Endothelial cell of umbilical vein (primary cell): ENCODE data around the gene CLEC2B. TPM values are rescaled to one million over a fixed set of nuclear protein-coding genes. Genes with fewer than 3 reads are reported as not detected.

Source experiments
- BruUV-seq: library from RNA; stranded (reverse); fragments of 400-500 nt; replicated peaks from 2 replicates; lab custom pipeline; 2021; lab: Mats Ljungman, UMichigan
- CTCF ChIA-PET: fragments of 300-600, 350-600 bp; sonication (Branson Sonifier 250); formaldehyde crosslinking; loops from one replicate; lab custom pipeline; 2021; ENCODE audit warnings: antibody characterized with exemption, inconsistent platforms; lab: Charles Lee
- POLR2A ChIA-PET: fragments of 300-600, 350-600 bp; sonication (Branson Sonifier 250); formaldehyde crosslinking; loops from one replicate; lab custom pipeline; 2021; ENCODE audit warnings: antibody characterized with exemption, inconsistent platforms; lab: Charles Lee
- DNase-seq: peaks from one replicate; pipeline ENCODE4 v3.0.0-alpha.2; 2011; ENCODE audit warnings: low read depth, low spot score
- FAIRE-seq: peaks from 2 replicates; lab custom pipeline; 2011; peaks lifted over from hg19 to GRCh38; lab: Jason Lieb, UNC
- H2AFZ ChIP-seq: 2 replicates; pipeline ENCODE4 v1.6.0; 2012; ENCODE audit warnings: low read depth, low read length, control low read depth, inconsistent platforms
- H3K27ac ChIP-seq: 2 replicates; pipeline ENCODE4 v1.5.1; 2011; ENCODE audit warnings: low read depth, mild to moderate bottlenecking, control low read depth, low read length, moderate library complexity; ENCODE audit not compliant: insufficient read depth
- H3K27me3 ChIP-seq, 2 experiments: 2 replicates each; pipeline versions ENCODE4 v1.6.0 to v1.6.1; 2011; ENCODE audit warnings: low read length in 2 of 2, mixed read lengths in 1 of 2; ENCODE audit not compliant: control insufficient read depth in 2 of 2, insufficient read depth in 2 of 2
- H3K36me3 ChIP-seq, 2 experiments: 2 replicates in 1 of 2; 3 replicates in 1 of 2; pipeline ENCODE4 v1.5.1; 2011; ENCODE audit warnings: low read length in 2 of 2, mild to moderate bottlenecking in 1 of 2, moderate library complexity in 1 of 2; ENCODE audit not compliant: control insufficient read depth in 2 of 2, insufficient read depth in 2 of 2; ENCODE audit errors: extremely low read depth in 1 of 2
- H3K4me1 ChIP-seq: 3 replicates; pipeline ENCODE4 v1.5.1; 2011; ENCODE audit warnings: mild to moderate bottlenecking, low read length; ENCODE audit not compliant: control insufficient read depth, insufficient read depth; ENCODE audit errors: extremely low read depth
- H3K4me2 ChIP-seq: 2 replicates; pipeline ENCODE4 v1.6.1; 2011; ENCODE audit warnings: low read length, control low read depth, mixed read lengths; ENCODE audit not compliant: insufficient read depth
- H3K4me3 ChIP-seq, 3 experiments: fragments of 200-600 bp in 1 of 3; sonication (generic), shearing (Covaris generic) in 1 of 3; replicated peaks in 1 of 3; 2 replicates each; pipeline ENCODE4 v1.5.1; 2011 to 2016; ENCODE audit warnings: control low read depth in 3 of 3, low read length in 3 of 3, mild to moderate bottlenecking in 2 of 3, inconsistent platforms in 1 of 3, low read depth in 1 of 3, moderate library complexity in 1 of 3; ENCODE audit not compliant: insufficient read depth in 1 of 3
- H3K79me2 ChIP-seq: 2 replicates; pipeline ENCODE4 v1.6.0; 2012; ENCODE audit warnings: low read length, inconsistent platforms; ENCODE audit not compliant: control insufficient read depth, insufficient read depth
- H3K9ac ChIP-seq: replicated peaks from 2 replicates; pipeline ENCODE3; 2011; ENCODE audit warnings: low read length, control low read depth; ENCODE audit not compliant: insufficient read depth; ENCODE audit errors: extremely low read depth
- H3K9me1 ChIP-seq: replicated peaks from 3 replicates; pipeline ENCODE4 v1.6.0; 2011; ENCODE audit warnings: mild to moderate bottlenecking, low read length; ENCODE audit not compliant: control insufficient read depth, insufficient read depth; ENCODE audit errors: extremely low read depth
- H3K9me3 ChIP-seq: replicated peaks from 2 replicates; pipeline ENCODE4 v1.5.1; 2012; ENCODE audit warnings: low read length, inconsistent platforms; ENCODE audit not compliant: control insufficient read depth, insufficient read depth
- H4K20me1 ChIP-seq: replicated peaks from 2 replicates; pipeline ENCODE3; 2011; ENCODE audit warnings: mild to moderate bottlenecking, low read length; ENCODE audit not compliant: control insufficient read depth, insufficient read depth; ENCODE audit errors: extremely low read depth
- EZH2 ChIP-seq: IDR thresholded peaks from 2 replicates; pipeline ENCODE4 v1.6.1; 2012; ENCODE audit warnings: borderline replicate concordance, low read depth, mild to moderate bottlenecking, moderate library complexity, low read length, inconsistent platforms; ENCODE audit not compliant: severe bottlenecking
- dilution Hi-C: fragments of 300-500 bp; cut with MboI; formaldehyde crosslinking; loops from one replicate; pipeline ENCODE4 v1.15.0; 2019; ENCODE audit warnings: low sequenced_read_pairs; ENCODE audit not compliant: extremely low pct_ligation_motif_present
- intact Hi-C: fragments of 100-400 bp; cut with micrococcal nuclease; formaldehyde crosslinking; loops from one replicate; pipeline ENCODE4 v1.10.0; 2022
- polyA plus RNA-seq, 4 experiments: library from polyadenylated mRNA; depleted of rRNA in 3 of 4; stranded (reverse) in 3 of 4; unstranded in 1 of 4; fragments of >200 nt; gene quantifications; 2 replicates each; pipeline versions ENCODE4 v1.2.1 to v1.2.3, GENCODE V29; 2011 to 2012; ENCODE audit warnings: missing spikeins in 1 of 4
- total RNA-seq: library from RNA; stranded (reverse); gene quantifications from 2 replicates; pipeline ENCODE4 v1.2.3, GENCODE V29; 2021
- TF ChIP-seq, protein P1 (sequence below), 2 donors: IDR thresholded peaks; 1 replicate in 1 of 2; 2 replicates in 1 of 2; pipeline ENCODE4 v1.5.1; 2011; ENCODE audit warnings: low read length in 2 of 2, mild to moderate bottlenecking in 2 of 2, moderate library complexity in 2 of 2, control low read depth in 1 of 2, inconsistent platforms in 1 of 2, low read depth in 1 of 2; ENCODE audit not compliant: insufficient read depth in 1 of 2; ENCODE audit errors: extremely low read depth in 1 of 2

CLEC2B gene
- total and polyA plus RNA-seq, 2 donors (not counting 3 experiments of a cell fraction or from before 2014, with no cell fraction given), result 6.7 to 18.3 TPM

DNA sequence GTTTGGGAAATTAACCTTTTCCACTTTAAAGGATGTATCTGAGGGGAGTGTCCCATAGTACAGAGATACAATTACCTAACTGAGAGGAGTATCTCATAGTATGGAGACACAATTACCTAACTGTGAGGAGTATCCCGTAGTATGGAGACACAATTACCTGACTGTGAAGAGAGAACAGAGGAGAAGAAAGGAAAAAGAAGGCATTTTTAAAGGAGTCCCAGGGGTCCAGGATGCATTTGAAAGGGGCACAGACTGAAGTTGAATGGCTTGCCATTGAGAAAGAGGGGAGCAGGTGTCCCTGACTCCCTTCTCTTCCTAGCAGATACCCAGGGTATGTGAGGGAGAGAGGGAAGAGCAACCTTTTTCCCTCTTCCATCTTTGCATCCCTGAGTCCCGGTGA, 30.1 kb upstream of the CLEC2B start:
- FAIRE-seq, result no peak
- dilution Hi-C loops, result no loop called here
- H3K9ac ChIP-seq, result no peak overlapping the region

DNA sequence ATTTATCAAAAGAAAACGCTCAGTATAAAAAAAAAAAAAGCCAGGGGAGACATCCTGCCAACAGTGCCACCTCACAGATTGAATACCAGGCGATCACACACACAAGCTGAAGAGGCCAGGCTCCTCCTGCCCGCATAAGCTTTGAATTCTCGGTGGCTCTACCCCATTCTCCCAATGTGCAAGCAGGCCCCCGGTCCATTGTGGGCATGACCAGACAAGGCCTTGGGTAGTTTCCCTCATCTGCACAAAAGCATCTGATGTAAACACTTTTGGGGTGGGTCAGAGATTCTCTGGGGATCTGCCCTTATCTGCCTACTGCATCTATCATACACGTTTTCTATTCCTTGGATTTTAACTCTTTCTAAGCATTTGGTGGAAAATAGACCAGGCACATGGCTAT, 28.4 kb upstream of the CLEC2B start:
- intact Hi-C loops, result no loop called here

More for the DNA sequence above, 30.1 kb upstream of the CLEC2B start:
- TF ChIP-seq, protein P1, sequence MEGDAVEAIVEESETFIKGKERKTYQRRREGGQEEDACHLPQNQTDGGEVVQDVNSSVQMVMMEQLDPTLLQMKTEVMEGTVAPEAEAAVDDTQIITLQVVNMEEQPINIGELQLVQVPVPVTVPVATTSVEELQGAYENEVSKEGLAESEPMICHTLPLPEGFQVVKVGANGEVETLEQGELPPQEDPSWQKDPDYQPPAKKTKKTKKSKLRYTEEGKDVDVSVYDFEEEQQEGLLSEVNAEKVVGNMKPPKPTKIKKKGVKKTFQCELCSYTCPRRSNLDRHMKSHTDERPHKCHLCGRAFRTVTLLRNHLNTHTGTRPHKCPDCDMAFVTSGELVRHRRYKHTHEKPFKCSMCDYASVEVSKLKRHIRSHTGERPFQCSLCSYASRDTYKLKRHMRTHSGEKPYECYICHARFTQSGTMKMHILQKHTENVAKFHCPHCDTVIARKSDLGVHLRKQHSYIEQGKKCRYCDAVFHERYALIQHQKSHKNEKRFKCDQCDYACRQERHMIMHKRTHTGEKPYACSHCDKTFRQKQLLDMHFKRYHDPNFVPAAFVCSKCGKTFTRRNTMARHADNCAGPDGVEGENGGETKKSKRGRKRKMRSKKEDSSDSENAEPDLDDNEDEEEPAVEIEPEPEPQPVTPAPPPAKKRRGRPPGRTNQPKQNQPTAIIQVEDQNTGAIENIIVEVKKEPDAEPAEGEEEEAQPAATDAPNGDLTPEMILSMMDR (IDR thresholded peaks at IDR 0.05; ENCODE audit: extremely low read depth in 1 of 2, insufficient read depth in 1 of 2, low read depth in 1 of 2, low read length in 2 of 2), result no peak
- H3K36me3 ChIP-seq, result no peaks in the 10 kb centered on the region
- DNase-seq, result no peak
- no peaks in the 10 kb centered on the region for H3K4me1 ChIP-seq
- no peak overlapping the region for H2AFZ ChIP-seq
- BruUV-seq, result no TSS peak
- no peaks in the 10 kb centered on the region for H3K9me1 ChIP-seq
- POLR2A ChIA-PET, result no interaction called here
- CTCF ChIA-PET, result no interaction called here
- no peaks in the 10 kb centered on the region for H4K20me1 ChIP-seq
- intact Hi-C loops, result no loop called here
- peaks cover 7 to 8% of the 10 kb centered on the region in 2 experiments for H3K27me3 ChIP-seq
- H3K79me2 ChIP-seq, result no peaks in the 10 kb centered on the region
- H3K9me3 ChIP-seq, result no peaks in the 10 kb centered on the region
- no peak overlapping the region for H3K4me2 ChIP-seq
- H3K27ac ChIP-seq, result no peak overlapping the region
- no peak overlapping the region for H3K4me3 ChIP-seq

More for the DNA sequence above, 28.4 kb upstream of the CLEC2B start:
- no TSS peak for BruUV-seq
- Histone ChIP-seq H3K4me2 (no peak overlapping the region), H3K9ac (no peak overlapping the region), H3K36me3 (no peaks in the 10 kb centered on the region), H3K79me2 (no peaks in the 10 kb centered on the region), H2AFZ (no peak overlapping the region), H3K9me3 (no peaks in the 10 kb centered on the region), H4K20me1 (no peaks in the 10 kb centered on the region), H3K4me1 (no peaks in the 10 kb centered on the region), H3K9me1 (no peaks in the 10 kb centered on the region), H3K4me3 (no peak overlapping the region), H3K27ac (no peak overlapping the region), H3K27me3 (peaks cover 8% of the 10 kb centered on the region in 2 experiments)
- no peak for TF ChIP-seq EZH2
- CTCF ChIA-PET, result no interaction called here
- FAIRE-seq (no peak), DNase-seq (no peak)
- POLR2A ChIA-PET, result no interaction called here
- dilution Hi-C loops, result no loop called here
